Measurements from ENCODE around the gene NRM. TPM values are rescaled to one million over a fixed set of nuclear protein-coding genes. Genes with fewer than 3 reads are reported as not detected.

Gene NRM
- total RNA-seq, 1 experiment from 2014 or later = 13.6 TPM

GRCh38 chr6:30703011-30703410 is 12.2 kb upstream of the NRM start:
- Histone ChIP-seq H3K4me3 (replicated peaks in 1 of 2; ENCODE audit: low read depth in 1 of 2, low read length in 2 of 2) (no peak overlapping the region), H3K4me1 (ENCODE audit: control insufficient read depth in 1 of 2, insufficient read depth in 2 of 2, low read length in 2 of 2) (peaks cover 4 to 9% of the 10 kb centered on the region in 2 experiments; a peak in 3 of 4 replicates), H2AFZ (ENCODE audit: low read depth, low read length, poor library complexity, severe bottlenecking) (no peak overlapping the region), H3K27me3 (ENCODE audit: insufficient read depth, low read length) (no peaks in the 10 kb centered on the region), H3K9me2 (ENCODE audit: insufficient read depth) (no peaks in the 10 kb centered on the region), H3K4me2 (ENCODE audit: low read length) (no peak overlapping the region), H3K9me3 (ENCODE audit: control insufficient read depth in 1 of 2, insufficient read depth in 1 of 2, low read depth in 1 of 2, low read length in 2 of 2) (no peaks in the 10 kb centered on the region), H4K20me1 (ENCODE audit: insufficient read depth) (no peaks in the 10 kb centered on the region), H3K27ac (ENCODE audit: low read depth, low read length) (no peak overlapping the region), H3K36me3 (ENCODE audit: control insufficient read depth in 1 of 2, insufficient read depth in 2 of 2, low read length in 2 of 2) (peaks cover 10 to 18% of the 10 kb centered on the region in 2 experiments; a peak in 3 of 4 replicates), H3K79me2 (ENCODE audit: insufficient read depth, low read length) (no peaks in the 10 kb centered on the region), H3K9ac (ENCODE audit: low read length) (no peak overlapping the region)
- ATAC-seq (no peak), DNase-seq (ENCODE audit: low read depth, low spot score) (no peak)
- POLR2A ChIA-PET = interaction anchor here (1.4 kb wide), 1 partner anchor 14 kb away, joined by 4 read pairs; the partner anchor contains the start of gene MDC1
- intact Hi-C loops (cut with micrococcal nuclease) = no loop called here
- CTCF ChIA-PET = no interaction called here
- BruUV-seq (replicated peaks) = no TSS peak
- RAD21 ChIA-PET (ENCODE audit: low non-redundant PET in 1 of 2, low total read pairs in 2 of 2, uncharacterized antibody in 2 of 2, unreplicated experiment in 2 of 2) = no interaction called here
- TF ChIP-seq EGR1 (IDR thresholded peaks at IDR 0.05; ENCODE audit: low read depth) (no peak), MAX (IDR thresholded peaks at IDR 0.05) (no peak), REST (IDR thresholded peaks at IDR 0.05; ENCODE audit: low read depth) (no peak), EZH2 (IDR thresholded peaks at IDR 0.05) (no peak), CTCF (IDR thresholded peaks at IDR 0.05 in 2 of 3, conservative IDR thresholded peaks at IDR 0.05 in 1 of 3; ENCODE audit: borderline replicate concordance in 1 of 3, insufficient read depth in 1 of 3, low read depth in 2 of 3, low read length in 2 of 3) (no peak), SRF (IDR thresholded peaks at IDR 0.05; ENCODE audit: low read depth) (no peak), ATF3 (IDR thresholded peaks at IDR 0.05) (no peak), ZFX (IDR thresholded peaks at IDR 0.05) (no peak), SP1 (IDR thresholded peaks at IDR 0.05; ENCODE audit: low read depth) (no peak), SIN3A (IDR thresholded peaks at IDR 0.05; ENCODE audit: low read depth) (no peak), ZNF274 (IDR thresholded peaks at IDR 0.05; ENCODE audit: low read depth, low read length) (no peak), POLR2AphosphoS5 (IDR thresholded peaks at IDR 0.05; ENCODE audit: low read depth, low read length) (no peak), CEBPB (IDR thresholded peaks at IDR 0.05; ENCODE audit: low read depth) (no peak), POLR2A (IDR thresholded peaks at IDR 0.05; ENCODE audit: borderline replicate concordance, extremely low read depth, insufficient read depth, insufficient read length) (no peak), CBX3 (IDR thresholded peaks at IDR 0.05; ENCODE audit: low read depth) (no peak), TCF7L2 (IDR thresholded peaks at IDR 0.05; ENCODE audit: borderline replicate concordance, extremely low read depth, insufficient read depth, insufficient read length) (no peak), EZH2phosphoT487 (IDR thresholded peaks at IDR 0.05; ENCODE audit: borderline replicate concordance) (no peak), FOSL1 (IDR thresholded peaks at IDR 0.05; ENCODE audit: low read depth) (no peak), JUND (IDR thresholded peaks at IDR 0.05) (no peak)
